Measurements from ENCODE around the gene FGD5.

The FGD5 gene

DNA sequence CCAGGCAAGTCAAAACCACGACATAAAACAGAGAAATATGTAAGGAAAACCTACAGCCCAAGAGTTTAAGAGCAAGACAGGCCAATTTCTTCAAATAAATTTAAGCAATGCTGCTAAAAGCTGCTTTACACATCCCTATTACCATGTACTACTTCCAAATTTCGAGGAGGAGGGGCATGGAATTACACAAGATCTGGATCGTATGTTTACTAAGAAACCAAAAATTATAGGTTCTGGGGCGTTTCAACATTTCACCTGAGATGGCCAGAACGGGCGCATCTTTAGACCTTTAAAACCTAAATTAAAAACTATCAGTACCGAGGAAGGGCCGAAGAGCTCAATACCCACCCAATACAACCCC is 128.0 kb downstream of the FGD5 start:
- H3K4me3 ChIP-seq (ENCODE audit: low read depth, low read length) = peak overlapping the region; percentile 86
- TF ChIP-seq, protein P1, sequence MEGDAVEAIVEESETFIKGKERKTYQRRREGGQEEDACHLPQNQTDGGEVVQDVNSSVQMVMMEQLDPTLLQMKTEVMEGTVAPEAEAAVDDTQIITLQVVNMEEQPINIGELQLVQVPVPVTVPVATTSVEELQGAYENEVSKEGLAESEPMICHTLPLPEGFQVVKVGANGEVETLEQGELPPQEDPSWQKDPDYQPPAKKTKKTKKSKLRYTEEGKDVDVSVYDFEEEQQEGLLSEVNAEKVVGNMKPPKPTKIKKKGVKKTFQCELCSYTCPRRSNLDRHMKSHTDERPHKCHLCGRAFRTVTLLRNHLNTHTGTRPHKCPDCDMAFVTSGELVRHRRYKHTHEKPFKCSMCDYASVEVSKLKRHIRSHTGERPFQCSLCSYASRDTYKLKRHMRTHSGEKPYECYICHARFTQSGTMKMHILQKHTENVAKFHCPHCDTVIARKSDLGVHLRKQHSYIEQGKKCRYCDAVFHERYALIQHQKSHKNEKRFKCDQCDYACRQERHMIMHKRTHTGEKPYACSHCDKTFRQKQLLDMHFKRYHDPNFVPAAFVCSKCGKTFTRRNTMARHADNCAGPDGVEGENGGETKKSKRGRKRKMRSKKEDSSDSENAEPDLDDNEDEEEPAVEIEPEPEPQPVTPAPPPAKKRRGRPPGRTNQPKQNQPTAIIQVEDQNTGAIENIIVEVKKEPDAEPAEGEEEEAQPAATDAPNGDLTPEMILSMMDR (IDR thresholded peaks at IDR 0.05; ENCODE audit: control insufficient read depth, extremely low read depth, insufficient read depth) = no peak
- no peak for DNase-seq (ENCODE audit: low read depth)

DNA sequence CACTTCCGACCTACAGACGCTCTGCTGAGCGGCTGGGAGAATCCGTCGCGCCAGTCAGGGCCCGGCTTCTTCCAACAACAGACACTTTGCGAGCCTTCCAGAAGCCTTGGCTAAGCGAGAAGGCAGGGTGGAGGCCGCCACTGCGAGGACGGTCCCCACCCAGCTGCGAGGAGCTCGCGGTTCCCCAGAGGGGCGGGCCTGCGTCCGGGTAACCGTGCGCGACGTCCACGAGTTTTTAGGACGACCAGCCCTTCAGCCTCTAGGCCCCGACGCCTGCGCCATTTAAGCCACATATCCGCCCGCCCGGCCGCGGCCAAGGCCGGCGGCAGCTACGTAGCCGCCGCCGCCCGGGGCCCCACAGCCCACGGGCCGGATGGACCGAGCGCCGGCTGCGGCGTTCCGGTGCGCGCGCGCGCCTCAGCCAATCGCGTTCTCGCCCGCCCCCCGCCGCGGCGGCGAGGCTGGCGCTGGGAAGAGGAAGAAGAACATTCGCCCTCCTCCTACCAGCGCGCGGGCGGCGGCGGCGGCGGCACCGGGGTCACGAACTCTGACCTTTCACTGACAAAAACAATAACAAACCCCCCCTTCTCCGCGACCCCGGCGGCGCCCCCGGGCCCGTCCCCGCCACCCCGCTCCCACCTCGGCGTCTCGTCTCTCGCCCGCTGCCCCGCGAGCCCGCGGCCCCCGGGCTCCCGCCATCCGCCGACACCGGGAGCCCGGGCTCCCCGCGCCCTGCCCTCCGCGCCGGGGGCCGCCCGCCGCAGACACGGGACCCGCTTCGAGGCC is 128.5 kb downstream of the FGD5 start, which contains the start of gene NR2C2:
TSS of gene NR2C2 (plus strand) at position 484 of the 786 bp plus-strand sequence. CDS start 56,332 bp downstream, outside the sequence.
- TF ChIP-seq, protein P1 (IDR thresholded peaks at IDR 0.05; ENCODE audit: control insufficient read depth, extremely low read depth, insufficient read depth) = no peak
- peak within 1 kb of the TSS; percentile 86 for H3K4me3 ChIP-seq (ENCODE audit: low read depth, low read length)
- DNase-seq (ENCODE audit: low read depth) = peak; percentile 23

GRCh38 chr3:14947886-14948608 is 129.3 kb downstream of the FGD5 start:
- DNase-seq (ENCODE audit: low read depth) = peak; percentile 81
- TF ChIP-seq, protein P1 (IDR thresholded peaks at IDR 0.05; ENCODE audit: control insufficient read depth, extremely low read depth, insufficient read depth) = no peak
- peak overlapping the region; percentile 86 for H3K4me3 ChIP-seq (ENCODE audit: low read depth, low read length)

- TF ChIP-seq, protein P1 (IDR thresholded peaks at IDR 0.05; ENCODE audit: control insufficient read depth, extremely low read depth, insufficient read depth) = no peak
- DNase-seq (ENCODE audit: low read depth) = no peak
- peak overlapping the region; percentile 86 for H3K4me3 ChIP-seq (ENCODE audit: low read depth, low read length)
These were observed 129.9 kb downstream of the FGD5 start for GRCh38 chr3:14948609-14949038.

DNA sequence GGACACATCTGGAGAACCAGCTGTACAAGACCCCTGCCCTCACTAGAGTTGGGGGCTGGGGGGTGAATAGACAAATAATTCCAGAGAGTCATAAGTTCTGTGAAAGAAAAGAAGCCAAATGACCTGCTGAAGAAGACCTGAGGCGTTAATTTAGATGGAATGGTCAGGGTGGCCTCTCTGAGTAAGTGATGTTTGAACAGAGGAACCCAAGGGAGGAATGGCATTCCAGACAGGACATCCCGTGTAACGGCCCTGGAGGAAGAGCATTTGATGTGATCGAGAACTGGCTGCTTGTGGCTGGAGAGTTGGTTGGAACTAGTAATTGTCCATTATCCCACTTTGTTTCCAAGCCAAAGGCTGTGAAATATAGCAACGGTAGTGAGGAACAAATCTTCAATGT is 130.4 kb downstream of the FGD5 start:
- DNase-seq (ENCODE audit: low read depth) = no peak
- TF ChIP-seq, protein P1 (IDR thresholded peaks at IDR 0.05; ENCODE audit: control insufficient read depth, extremely low read depth, insufficient read depth) = no peak
- H3K4me3 ChIP-seq (ENCODE audit: low read depth, low read length) = peak overlapping the region; percentile 86

GRCh38 chr3:14950274-14950673 is 131.5 kb downstream of the FGD5 start:
- no peak for DNase-seq (ENCODE audit: low read depth)
- no peak overlapping the region for H3K4me3 ChIP-seq (ENCODE audit: low read depth, low read length)
- TF ChIP-seq, protein P1 (IDR thresholded peaks at IDR 0.05; ENCODE audit: control insufficient read depth, extremely low read depth, insufficient read depth) = no peak

All from LNCaP clone FGC (cell line).